CD4-positive, CD25-positive, alpha-beta regulatory T cell (primary cell): Measurements from ENCODE around the gene RAB6B. TPM values are rescaled to one million over a fixed set of nuclear protein-coding genes. Genes with fewer than 3 reads are reported as not detected.

ENCODE experiments used
- ATAC-seq, 2 donors: fragments of 150-1000 bp; cut with Tn5 transposase; one replicate each; pipeline ENCODE4 v1.10.0; 2021; ENCODE audit warnings: low read depth in 2 of 2, moderate number of reproducible peaks in 2 of 2, moderate library complexity in 1 of 2
- DNase-seq, 3 donors: peaks; one replicate each; pipeline versions ENCODE4 v3.0.0 to v3.0.0-alpha.2; 2012 to 2022; ENCODE audit warnings: mixed read lengths in 1 of 3
- H3K27ac ChIP-seq: one replicate; pipeline ENCODE4 v1.7.0; 2013; ENCODE audit warnings: mild to moderate bottlenecking, low read length; ENCODE audit not compliant: insufficient read depth, poor library complexity, severe bottlenecking
- H3K27me3 ChIP-seq: one replicate; pipeline ENCODE4 v1.7.0; 2013; ENCODE audit warnings: low read length; ENCODE audit not compliant: control insufficient read depth, insufficient read depth
- H3K36me3 ChIP-seq: one replicate; pipeline ENCODE4 v1.7.0; 2013; ENCODE audit warnings: mild to moderate bottlenecking, low read length, moderate library complexity; ENCODE audit not compliant: control insufficient read depth, insufficient read depth
- H3K4me1 ChIP-seq: 2 replicates; pipeline ENCODE4 v1.7.0; 2013; ENCODE audit warnings: mild to moderate bottlenecking, low read length; ENCODE audit not compliant: insufficient read depth, control insufficient read depth, poor library complexity, severe bottlenecking
- H3K4me3 ChIP-seq: one replicate; pipeline ENCODE4 v1.7.0; 2013; ENCODE audit warnings: low read depth, mild to moderate bottlenecking, low read length, moderate library complexity
- H3K9me3 ChIP-seq, 2 experiments: 1 replicate in 1 of 2; 2 replicates in 1 of 2; pipeline ENCODE4 v1.7.0; 2013; ENCODE audit warnings: low read length in 2 of 2, mild to moderate bottlenecking in 1 of 2, moderate library complexity in 1 of 2; ENCODE audit not compliant: control insufficient read depth in 2 of 2
- H3K27ac Mint-ChIP-seq, 3 donors: one replicate each; pipeline ENCODE4 v1.8.0; 2020 to 2022; ENCODE audit warnings: mild to moderate bottlenecking in 3 of 3, mixed read lengths in 3 of 3, moderate library complexity in 2 of 3
- H3K27me3 Mint-ChIP-seq: one replicate; pipeline ENCODE4 v1.8.0; 2022; ENCODE audit warnings: mild to moderate bottlenecking, mixed read lengths
- H3K36me3 Mint-ChIP-seq: one replicate; pipeline ENCODE4 v1.8.0; 2020; ENCODE audit warnings: mixed read lengths
- H3K4me1 Mint-ChIP-seq, 4 donors: one replicate each; pipeline ENCODE4 v1.8.0; 2020 to 2022; ENCODE audit warnings: mixed read lengths in 4 of 4, mild to moderate bottlenecking in 1 of 4
- H3K4me3 Mint-ChIP-seq, 4 donors: one replicate each; pipeline ENCODE4 v1.8.0; 2020 to 2022; ENCODE audit warnings: mild to moderate bottlenecking in 4 of 4, mixed read lengths in 4 of 4, moderate library complexity in 3 of 4
- H3K9me3 Mint-ChIP-seq, 7 donors: one replicate each; pipeline ENCODE4 v1.8.0; 2020 to 2022; ENCODE audit warnings: mixed read lengths in 7 of 7, mild to moderate bottlenecking in 3 of 7, moderate library complexity in 2 of 7
- polyA plus RNA-seq, 4 donors: library from polyadenylated mRNA; unstranded; fragments of 300-500 nt; fragmentation: Illumina TruSeq; gene quantifications; one replicate each; pipeline ENCODE4 v1.2.3, GENCODE V29; 2021
- total RNA-seq: library from RNA; stranded (reverse); gene quantifications from one replicate; pipeline ENCODE4 v1.2.3, GENCODE V29; 2022

Gene RAB6B
- total and polyA plus RNA-seq, 5 donors from 2014 or later = 0.16 to 0.94 (median 0.31) TPM

GRCh38 chr3:133915685-133916658 lies 20.3 kb upstream of the RAB6B start:
- Histone ChIP-seq H3K27ac (no peak overlapping the region), H3K27me3 (peaks cover 39% of the 10 kb centered on the region), H3K4me3 (no peak overlapping the region), H3K36me3 (no peaks in the 10 kb centered on the region), H3K9me3 (no peaks in the 10 kb centered on the region), H3K4me1 (no peaks in the 10 kb centered on the region)
- no peak overlapping the region for H3K27ac Mint-ChIP-seq
- H3K36me3 Mint-ChIP-seq = peaks cover 5% of the 10 kb centered on the region
- DNase-seq (no peak), ATAC-seq (no peak)
- H3K4me1 Mint-ChIP-seq = no peaks in the 10 kb centered on the region
- no peak overlapping the region for H3K4me3 Mint-ChIP-seq
- peaks cover 29% of the 10 kb centered on the region for H3K27me3 Mint-ChIP-seq
- peaks cover 0 to 8% (median 0%) of the 10 kb centered on the region in 7 donors for H3K9me3 Mint-ChIP-seq

- H3K27ac Mint-ChIP-seq = no peak overlapping the region
- ATAC-seq = no peak
- Histone ChIP-seq H3K4me1 (no peaks in the 10 kb centered on the region), H3K9me3 (no peaks in the 10 kb centered on the region), H3K36me3 (no peaks in the 10 kb centered on the region), H3K27ac (no peak overlapping the region), H3K27me3 (peaks cover 38% of the 10 kb centered on the region), H3K4me3 (no peak overlapping the region)
- no peak for DNase-seq
- peaks cover 5% of the 10 kb centered on the region for H3K36me3 Mint-ChIP-seq
- H3K4me3 Mint-ChIP-seq = no peak overlapping the region
- no peaks in the 10 kb centered on the region for H3K4me1 Mint-ChIP-seq
- peaks cover 0 to 8% (median 0%) of the 10 kb centered on the region in 7 donors for H3K9me3 Mint-ChIP-seq
- H3K27me3 Mint-ChIP-seq = peaks cover 34% of the 10 kb centered on the region
These were observed 19.3 kb upstream of the RAB6B start for GRCh38 chr3:133914839-133915600.

DNA sequence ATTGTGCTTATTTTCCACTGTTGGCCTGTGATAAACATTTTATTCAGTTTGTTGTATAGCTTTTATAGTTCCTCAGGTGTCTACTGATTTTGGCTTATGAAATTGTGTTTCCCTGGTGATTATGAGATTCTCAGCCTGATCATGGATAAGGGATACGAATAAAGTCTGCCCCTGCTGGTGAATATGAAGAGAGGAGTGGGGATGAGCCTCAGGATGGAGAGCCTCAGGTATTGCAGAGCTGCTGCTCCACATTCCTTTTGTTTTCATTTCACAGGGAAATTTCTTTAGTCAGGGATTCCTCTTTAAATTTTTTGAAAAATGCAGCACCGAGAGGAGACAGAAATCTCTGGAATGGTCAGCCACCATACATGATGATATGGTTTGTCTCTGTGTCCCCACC lies 14.7 kb upstream of the RAB6B start:
- Histone ChIP-seq H3K4me3 (no peak overlapping the region), H3K4me1 (no peaks in the 10 kb centered on the region), H3K36me3 (no peaks in the 10 kb centered on the region), H3K9me3 (no peaks in the 10 kb centered on the region), H3K27ac (no peak overlapping the region), H3K27me3 (peaks cover 16% of the 10 kb centered on the region)
- H3K27ac Mint-ChIP-seq = no peak overlapping the region
- peaks cover 27% of the 10 kb centered on the region for H3K27me3 Mint-ChIP-seq
- H3K36me3 Mint-ChIP-seq = no peaks in the 10 kb centered on the region
- peaks cover 0 to 1% (median 0%) of the 10 kb centered on the region in 7 donors for H3K9me3 Mint-ChIP-seq
- H3K4me3 Mint-ChIP-seq = no peak overlapping the region
- ATAC-seq = no peak
- no peaks in the 10 kb centered on the region for H3K4me1 Mint-ChIP-seq
- no peak for DNase-seq

GRCh38 chr3:133905376-133905775 lies 9.7 kb upstream of the RAB6B start:
- DNase-seq (no peak), ATAC-seq (no peak)
- no peak overlapping the region for H3K27ac Mint-ChIP-seq
- Histone ChIP-seq H3K36me3 (no peaks in the 10 kb centered on the region), H3K4me1 (no peaks in the 10 kb centered on the region), H3K4me3 (no peak overlapping the region), H3K27me3 (no peaks in the 10 kb centered on the region), H3K27ac (no peak overlapping the region), H3K9me3 (no peaks in the 10 kb centered on the region)
- H3K9me3 Mint-ChIP-seq = peaks cover 0 to 5% (median 1%) of the 10 kb centered on the region in 7 donors
- H3K4me3 Mint-ChIP-seq = no peak overlapping the region
- H3K4me1 Mint-ChIP-seq = no peaks in the 10 kb centered on the region
- H3K27me3 Mint-ChIP-seq = peaks cover 25% of the 10 kb centered on the region
- no peaks in the 10 kb centered on the region for H3K36me3 Mint-ChIP-seq

- no peak for DNase-seq
- H3K4me1 Mint-ChIP-seq = peaks cover 0 to 1% (median 0%) of the 10 kb centered on the region in 4 donors
- H3K27ac Mint-ChIP-seq = no peak overlapping the region
- Histone ChIP-seq H3K27ac (no peak overlapping the region), H3K9me3 (no peaks in the 10 kb centered on the region), H3K36me3 (no peaks in the 10 kb centered on the region), H3K27me3 (no peaks in the 10 kb centered on the region), H3K4me3 (no peak overlapping the region), H3K4me1 (no peaks in the 10 kb centered on the region)
- H3K9me3 Mint-ChIP-seq = peaks cover 0 to 5% (median 1%) of the 10 kb centered on the region in 7 donors
- no peak overlapping the region for H3K4me3 Mint-ChIP-seq
- no peak for ATAC-seq
- H3K36me3 Mint-ChIP-seq = no peaks in the 10 kb centered on the region
- peaks cover 39% of the 10 kb centered on the region for H3K27me3 Mint-ChIP-seq
These were observed 6.2 kb upstream of the RAB6B start for GRCh38 chr3:133901847-133902246.

- H3K4me1 ChIP-seq = no peaks in the 10 kb centered on the region
These were observed 5.4 kb upstream of the RAB6B start for GRCh38 chr3:133901083-133901482.

GRCh38 chr3:133899311-133899710 lies 3.6 kb upstream of the RAB6B start:
- Histone ChIP-seq H3K36me3 (no peaks in the 10 kb centered on the region), H3K4me3 (no peak overlapping the region), H3K27me3 (no peaks in the 10 kb centered on the region), H3K27ac (no peak overlapping the region), H3K4me1 (peaks cover 5% of the 10 kb centered on the region), H3K9me3 (no peaks in the 10 kb centered on the region)
- Mint-ChIP-seq H3K27ac (peak overlapping the region in 1 of 3 donors; percentile 67), H3K4me1 (peaks cover 0 to 11% (median 0%) of the 10 kb centered on the region in 4 donors), H3K36me3 (no peaks in the 10 kb centered on the region), H3K9me3 (peaks cover 0 to 5% (median 0%) of the 10 kb centered on the region in 7 donors), H3K4me3 (no peak overlapping the region), H3K27me3 (peaks cover 40% of the 10 kb centered on the region)
- DNase-seq = no peak
- ATAC-seq = no peak

More at GRCh38 chr3:133901083-133901482, 5.4 kb upstream of the RAB6B start:
- no peak for DNase-seq
- H3K27me3 ChIP-seq = no peaks in the 10 kb centered on the region
- peaks cover 39% of the 10 kb centered on the region for H3K27me3 Mint-ChIP-seq
- no peaks in the 10 kb centered on the region for H3K9me3 ChIP-seq
- H3K27ac Mint-ChIP-seq = no peak overlapping the region
- no peak overlapping the region for H3K4me3 Mint-ChIP-seq
- H3K4me3 ChIP-seq = no peak overlapping the region
- no peaks in the 10 kb centered on the region for H3K36me3 Mint-ChIP-seq
- no peak for ATAC-seq
- H3K9me3 Mint-ChIP-seq = peaks cover 0 to 5% (median under 1%) of the 10 kb centered on the region in 7 donors
- no peak overlapping the region for H3K27ac ChIP-seq
- H3K36me3 ChIP-seq = no peaks in the 10 kb centered on the region
- peaks cover 0 to 9% (median 0%) of the 10 kb centered on the region in 4 donors for H3K4me1 Mint-ChIP-seq
